Renal cortical epithelial cell (primary cell): Measurements from ENCODE around the gene PARP3. TPM values are rescaled to one million over a fixed set of nuclear protein-coding genes. Genes with fewer than 3 reads are reported as not detected.

Experiments used
- DNase-seq: peaks from one replicate; pipeline ENCODE4 v3.0.0-alpha.2; 2011; ENCODE audit warnings: low read depth
- total RNA-seq: library from RNA; depleted of rRNA; stranded (reverse); fragments of >200 nt; gene quantifications from 2 replicates; pipeline ENCODE4 v1.2.3, GENCODE V29; 2014

Gene PARP3
- total RNA-seq, 1 donor from 2014 or later = 58.4 TPM

DNA sequence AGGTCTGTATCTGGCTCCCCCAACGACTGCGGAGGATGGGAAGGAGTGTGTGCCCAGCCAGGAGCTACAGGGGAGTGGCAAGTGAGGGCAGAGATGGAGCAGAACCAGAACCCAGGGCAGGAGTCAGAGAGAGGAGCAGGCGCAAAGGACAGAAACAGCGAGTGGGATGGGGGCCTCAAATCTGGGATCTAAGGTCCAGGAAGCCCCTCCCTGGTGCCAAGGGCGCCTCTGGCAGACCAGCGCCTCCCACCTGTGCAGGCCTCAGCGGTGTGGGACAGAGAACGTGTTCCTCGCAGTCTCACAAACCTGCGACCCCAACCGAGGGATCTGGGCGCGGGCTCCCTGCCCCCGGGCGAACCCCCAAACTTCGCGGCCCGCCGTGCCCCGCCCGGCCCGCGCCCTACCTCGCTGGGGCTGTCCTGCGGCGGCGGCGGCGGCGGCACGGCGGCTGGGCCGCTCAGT is 24.8 kb downstream of the PARP3 start:
- DNase-seq = no peak

DNA sequence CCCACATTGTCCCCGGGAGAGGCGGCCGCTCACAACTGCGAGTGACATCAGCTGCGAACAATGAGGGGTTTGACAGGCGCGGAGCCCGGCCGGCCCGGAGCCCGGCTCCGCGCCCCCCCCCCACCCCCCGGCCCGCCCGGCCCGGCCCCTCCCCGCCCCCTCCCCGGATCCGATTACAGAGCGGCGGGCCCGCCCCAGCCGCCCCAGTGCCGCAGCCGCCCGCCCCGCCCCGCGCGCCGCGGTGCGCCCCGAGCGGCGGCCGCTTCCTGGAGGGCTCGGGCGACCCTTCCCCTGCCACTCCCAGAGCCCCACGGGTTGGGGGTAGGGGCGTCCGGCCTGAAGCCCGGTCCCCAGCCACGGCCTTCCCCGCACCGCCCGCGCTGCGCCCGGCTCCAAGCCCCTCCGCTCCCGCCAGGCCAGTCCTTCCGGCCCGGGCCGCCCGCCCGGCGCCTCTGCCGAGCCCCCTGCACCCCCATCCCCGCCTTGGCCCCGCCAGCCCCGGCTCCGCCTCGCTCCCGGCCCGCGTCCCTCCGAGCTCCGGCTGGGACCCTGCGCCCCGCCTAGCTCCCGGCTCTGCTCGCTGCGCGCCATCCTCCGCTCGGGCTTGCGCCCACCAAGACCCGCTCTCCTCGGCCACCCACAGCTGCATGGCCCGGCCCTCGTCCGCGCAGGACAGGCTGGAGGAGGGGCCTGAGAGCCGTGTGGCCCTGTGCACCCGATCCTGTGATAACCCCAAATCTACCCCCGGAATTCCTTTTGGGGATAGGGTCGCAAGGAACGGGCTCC is 25.4 kb downstream of the PARP3 start, which contains the start of gene PCBP4:
Gene PCBP4, minus strand, starts transcription at position 71 of the 786 bp plus-strand sequence. CDS start 6,214 bp downstream, outside the sequence.
- DNase-seq = no peak

DNA sequence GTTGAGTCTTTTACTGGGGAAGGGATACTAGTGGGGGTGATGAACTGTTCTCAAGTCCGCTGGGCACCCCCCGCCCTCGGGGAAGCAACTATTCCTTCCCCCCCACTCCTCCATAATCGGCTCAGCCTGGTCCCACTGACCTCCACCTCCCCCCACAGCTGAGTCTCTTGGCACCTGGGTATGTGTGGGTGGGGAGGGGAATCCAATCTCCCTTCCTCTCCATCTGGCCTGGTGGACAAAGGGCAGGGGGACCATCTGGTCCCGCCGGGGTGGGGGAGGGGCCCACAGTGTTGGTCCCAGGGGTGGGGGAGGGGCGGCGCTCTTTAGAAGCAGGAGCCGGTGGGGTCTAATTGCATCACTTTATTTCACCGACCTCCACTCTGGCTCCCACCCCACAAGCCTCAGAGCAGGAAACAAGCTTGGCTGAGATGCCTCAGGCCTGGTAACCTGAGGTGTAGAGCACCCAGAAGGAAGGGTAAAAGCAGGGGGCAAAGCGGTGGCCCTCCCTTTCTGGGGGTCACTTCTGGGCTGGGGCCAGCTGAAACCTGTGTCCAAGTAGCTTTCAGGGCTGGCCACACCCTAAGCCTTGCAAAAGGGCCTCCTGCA is 26.1 kb downstream of the PARP3 start:
- DNase-seq = no peak

DNA sequence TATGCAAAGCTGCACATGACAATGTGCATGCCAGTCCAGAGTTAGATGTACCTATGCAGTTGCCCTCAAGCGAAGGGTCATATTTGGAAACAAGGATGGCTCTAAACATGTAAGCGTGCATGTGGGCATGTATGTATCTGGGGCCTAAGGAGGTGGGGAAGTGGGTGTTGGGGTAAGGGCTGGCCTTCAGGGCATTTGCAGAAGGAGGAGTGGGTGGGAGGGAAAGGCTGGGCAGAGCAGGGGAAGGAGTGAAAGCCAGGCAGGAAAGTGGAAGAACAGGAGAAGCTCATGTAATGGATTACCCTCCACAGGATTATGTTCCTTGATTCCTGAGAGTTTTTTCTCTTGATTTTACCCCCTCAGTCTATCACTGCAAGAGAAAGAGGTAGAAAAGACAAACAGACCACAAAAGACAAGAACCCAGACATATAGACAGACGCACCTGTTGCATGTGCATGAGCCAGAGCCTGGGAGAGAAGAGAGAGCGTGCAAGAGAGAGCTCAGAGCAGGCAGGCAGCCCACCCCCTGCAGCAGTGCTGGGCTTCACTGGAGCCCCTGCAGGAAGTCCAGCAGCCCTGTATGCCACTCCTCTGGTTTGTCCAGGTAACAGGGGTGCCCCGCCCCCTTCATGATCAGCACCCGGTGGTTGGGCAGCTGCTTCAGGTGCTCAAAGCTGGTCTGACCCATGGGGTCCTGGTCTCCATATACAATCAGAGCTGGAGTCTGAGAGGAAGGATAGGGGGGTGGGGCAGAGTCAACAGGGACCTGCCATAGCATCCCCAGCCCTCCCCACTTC is 26.9 kb downstream of the PARP3 start:
- no peak for DNase-seq

DNA sequence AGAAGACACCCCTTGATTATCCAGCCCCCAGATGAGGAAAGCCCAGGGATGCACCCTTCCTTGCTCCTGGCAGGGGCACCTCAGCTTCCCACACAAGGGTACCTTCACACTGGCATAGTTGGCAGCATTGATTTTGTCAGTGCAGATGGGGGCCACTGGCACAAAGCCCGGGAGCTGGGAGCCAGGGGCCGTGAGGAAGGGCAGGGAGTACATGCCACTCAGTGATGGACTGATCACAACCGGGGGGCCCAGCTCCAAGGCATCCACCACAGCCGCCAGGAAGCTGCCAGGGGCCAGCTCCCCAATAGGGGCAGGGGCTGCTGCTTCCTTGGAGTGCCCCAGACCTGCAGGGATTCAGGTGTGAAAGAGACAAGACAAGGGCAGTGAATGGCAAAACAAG is 27.7 kb downstream of the PARP3 start:
- DNase-seq = no peak

DNA sequence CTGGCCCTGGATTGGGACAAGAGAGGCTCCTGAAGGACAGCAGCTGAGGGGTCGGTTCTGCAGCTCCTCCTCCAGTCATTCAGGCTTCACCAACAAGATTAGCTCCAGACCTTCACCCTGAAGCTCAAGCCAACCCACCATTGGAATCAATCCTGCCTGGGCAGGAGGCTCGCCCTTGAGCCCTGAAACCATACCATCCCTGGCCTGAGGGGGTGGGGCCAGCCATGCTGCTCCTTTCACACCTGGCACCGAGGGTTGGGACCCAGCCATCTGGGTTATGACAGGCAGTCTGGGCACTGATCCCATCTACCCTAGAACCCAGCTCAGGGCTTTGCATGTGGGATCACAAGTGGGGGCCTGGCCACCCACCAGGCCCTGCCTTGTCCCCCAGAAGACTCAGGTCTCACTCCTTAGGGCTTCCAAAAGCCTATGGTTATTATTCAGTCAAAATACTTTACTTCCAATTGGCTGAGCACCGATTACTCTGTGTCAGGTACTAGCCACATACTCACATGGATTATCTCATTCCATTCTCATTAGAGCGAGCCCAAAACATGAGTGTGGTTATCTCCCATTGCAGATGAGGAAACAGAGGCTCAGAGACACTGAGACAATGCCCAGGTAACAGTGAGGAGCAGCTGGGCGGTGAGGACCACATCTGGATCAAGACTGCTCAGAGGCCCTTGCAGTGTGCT is 28.6 kb downstream of the PARP3 start:
- no peak for DNase-seq

DNA sequence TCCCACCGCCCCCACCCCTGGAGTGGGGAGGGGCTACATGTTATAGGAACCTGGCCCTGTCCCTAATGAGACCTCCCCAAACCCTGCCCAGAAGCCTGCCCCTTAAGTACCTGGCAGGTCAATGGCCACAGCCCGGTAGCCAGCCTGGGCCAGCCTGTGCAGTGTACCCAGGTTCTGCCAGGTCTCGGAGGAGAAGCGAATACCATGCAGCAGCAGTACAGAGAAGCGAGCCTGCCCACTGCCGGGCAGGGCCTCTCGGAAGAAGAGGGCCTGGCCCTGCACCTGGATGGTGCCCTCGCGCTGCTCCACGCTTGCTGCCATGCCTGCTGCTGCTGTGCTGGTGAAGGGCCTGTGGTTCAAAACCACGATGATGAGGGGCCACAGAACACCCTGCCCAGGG is 29.2 kb downstream of the PARP3 start:
- DNase-seq = no peak

DNA sequence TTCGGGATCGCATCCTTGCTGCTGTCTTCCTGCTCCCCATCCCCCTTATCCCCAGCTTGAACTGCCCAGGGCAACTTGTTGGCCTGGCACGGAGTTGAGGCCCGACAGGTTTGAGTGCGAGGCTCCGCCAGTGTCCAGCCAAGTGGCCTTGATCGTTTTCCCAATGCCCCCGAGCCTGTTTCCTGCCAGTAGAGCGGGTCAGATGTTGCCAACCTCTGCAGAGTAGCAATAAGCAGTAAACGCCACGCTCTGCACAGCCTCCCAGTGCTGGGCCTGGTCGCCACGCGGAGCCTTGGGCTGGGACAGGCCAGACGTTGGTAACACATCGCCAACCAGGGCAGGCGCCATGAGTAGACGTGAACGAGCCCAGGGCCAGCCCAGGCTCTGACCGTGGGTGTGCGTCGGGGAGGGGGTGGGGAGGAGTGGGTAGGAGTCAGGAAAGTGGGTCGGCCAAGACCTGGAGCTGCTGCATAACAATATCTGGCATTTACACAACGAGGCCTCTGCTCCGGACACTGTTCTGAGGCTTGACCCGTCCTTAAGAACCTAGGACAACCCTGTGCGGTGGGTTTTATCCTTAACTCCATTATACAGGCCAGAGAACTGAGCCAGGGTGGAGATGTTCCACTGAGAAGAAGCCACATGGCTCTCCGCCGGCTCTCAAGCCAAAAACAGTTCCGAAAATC is 32.3 kb downstream of the PARP3 start:
- DNase-seq = no peak

DNA sequence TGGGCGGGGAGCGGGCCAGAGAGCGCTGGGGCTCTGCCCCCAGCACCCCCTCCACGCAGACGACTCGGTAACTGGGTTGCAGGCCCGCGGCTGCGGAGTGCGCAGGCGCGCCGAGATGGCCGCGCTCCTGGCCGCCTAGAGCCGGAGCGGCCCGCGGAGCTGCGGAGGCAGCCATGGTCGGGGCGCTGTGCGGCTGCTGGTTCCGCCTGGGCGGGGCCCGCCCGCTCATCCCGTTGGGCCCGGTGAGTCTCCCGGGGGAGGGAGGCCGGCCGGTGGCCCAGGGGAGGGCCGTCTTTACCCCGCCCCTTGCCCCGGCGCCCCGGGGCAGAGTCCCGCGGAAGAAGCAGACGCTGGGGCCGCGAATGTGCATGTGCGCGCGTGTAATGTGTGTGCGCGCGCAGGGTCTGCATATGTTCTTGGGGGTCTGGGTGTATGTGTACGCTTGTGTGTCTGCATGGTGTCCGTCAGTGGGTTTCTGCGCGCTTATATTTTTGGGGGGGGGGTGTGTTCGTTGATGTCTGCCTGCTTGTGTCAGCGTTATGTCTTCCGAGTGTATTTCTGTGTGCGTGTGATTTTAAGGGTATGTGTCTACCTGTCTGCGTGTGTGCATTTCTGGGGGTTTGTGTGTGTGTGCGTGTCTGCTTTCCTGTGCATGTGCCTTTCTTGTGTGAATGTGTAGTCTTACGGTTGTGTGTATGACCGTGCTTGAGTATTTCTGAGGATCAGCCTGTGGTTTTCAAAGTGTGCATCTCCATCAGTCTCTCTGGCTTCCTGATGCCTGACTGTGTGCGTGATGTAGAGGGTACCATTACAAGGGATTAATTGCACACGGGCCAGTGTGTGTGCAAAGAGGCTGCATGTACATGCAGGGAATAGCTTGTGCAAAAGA is 33.0 kb downstream of the PARP3 start, which contains the start of gene ABHD14A:
Gene ABHD14A, plus strand, starts transcription at position 102 of the 889 bp plus-strand sequence. Its CDS starts 72 bp downstream, at position 174.
- no peak for DNase-seq

DNA sequence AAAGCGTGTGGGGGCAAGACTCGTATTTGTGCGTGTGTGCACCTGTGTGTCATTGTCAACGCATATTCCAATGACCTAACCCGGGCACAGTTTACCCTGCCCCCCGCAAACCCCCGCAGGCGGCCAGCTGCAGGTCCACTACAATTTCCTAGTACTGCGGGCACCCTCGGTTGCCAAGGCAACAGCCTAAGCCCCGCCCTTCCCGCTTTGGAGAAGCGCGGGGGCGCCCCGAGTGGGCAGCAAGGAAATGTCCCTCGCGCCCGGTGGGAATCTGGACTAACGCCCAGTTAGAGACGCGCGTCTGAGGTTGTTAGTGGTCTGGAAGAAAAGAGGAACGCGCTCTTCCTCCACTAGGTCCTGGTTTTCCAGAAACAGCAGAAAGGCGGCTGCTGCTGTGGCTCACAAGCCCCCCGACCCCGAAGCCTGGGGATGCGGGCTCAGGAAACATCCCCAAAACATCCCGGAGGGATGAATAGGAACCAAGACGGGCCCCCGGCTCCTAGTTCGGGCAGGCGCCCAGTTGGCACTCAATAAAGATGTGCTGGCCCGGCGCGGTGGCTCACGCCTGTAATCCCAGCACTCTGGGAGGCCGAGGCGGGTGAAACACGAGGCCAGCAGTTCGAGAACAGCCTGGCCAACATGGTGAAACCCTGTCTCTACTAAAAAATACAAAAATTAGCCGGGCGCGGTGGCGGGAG is 33.8 kb downstream of the PARP3 start:
- no peak for DNase-seq

DNA sequence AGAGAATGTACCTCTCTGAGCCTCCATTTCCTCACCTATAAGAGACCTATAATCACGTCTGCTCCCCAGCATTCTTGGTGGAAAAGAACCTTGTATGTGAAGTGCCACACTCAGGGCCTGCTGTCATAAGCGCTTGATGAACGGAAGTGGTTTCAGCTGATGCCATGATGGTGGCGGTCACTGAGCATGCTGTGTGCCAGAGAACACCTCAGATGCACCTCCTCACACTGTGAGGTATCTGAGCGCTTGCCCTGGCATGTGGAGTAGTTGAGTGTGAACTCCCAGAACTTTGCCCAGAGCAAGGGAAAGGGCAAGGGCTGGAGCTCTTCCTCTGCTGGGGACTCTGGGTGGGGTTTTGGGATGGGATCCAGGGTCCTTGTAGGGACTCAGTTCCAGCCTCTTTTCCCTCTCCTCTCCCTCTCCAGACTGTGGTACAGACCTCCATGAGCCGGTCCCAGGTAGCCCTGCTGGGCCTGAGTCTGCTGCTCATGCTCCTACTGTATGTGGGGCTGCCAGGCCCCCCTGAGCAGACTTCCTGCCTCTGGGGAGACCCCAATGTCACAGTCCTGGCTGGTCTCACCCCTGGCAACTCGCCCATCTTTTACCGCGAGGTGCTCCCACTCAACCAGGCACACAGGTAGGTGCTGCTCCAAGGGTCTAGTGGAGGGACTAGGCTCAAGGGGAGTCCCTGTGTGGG is 35.4 kb downstream of the PARP3 start:
- no peak for DNase-seq

DNA sequence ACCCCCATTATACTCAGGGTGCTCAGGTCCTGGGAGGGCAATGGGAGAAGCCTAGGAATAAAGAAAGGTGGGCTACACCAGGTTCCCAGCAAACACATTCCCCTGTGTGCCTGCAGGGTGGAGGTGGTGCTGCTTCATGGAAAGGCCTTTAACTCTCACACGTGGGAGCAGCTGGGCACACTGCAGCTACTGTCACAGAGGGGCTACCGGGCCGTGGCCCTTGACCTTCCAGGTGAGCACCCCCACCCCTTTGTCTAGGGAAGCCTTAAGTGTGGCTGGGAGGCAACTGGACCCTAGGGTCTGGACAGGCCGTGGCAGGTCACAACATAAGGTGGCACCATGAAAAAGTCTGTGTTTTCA is 36.0 kb downstream of the PARP3 start:
- no peak for DNase-seq

DNA sequence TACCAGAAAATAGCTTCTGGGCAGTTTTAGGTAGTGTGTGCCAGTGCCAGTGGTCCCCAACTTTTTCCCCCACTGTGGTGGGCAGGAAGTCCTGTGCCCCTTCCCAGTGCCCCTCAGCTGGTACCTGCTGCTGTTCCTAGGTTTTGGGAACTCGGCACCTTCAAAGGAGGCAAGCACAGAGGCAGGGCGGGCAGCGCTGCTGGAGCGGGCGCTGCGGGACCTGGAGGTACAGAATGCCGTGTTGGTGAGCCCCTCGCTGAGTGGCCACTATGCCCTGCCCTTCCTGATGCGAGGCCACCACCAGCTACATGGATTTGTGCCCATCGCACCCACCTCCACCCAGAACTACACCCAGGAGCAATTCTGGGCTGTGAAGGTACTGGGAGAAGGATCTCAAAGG is 38.1 kb downstream of the PARP3 start:
- no peak for DNase-seq

DNA sequence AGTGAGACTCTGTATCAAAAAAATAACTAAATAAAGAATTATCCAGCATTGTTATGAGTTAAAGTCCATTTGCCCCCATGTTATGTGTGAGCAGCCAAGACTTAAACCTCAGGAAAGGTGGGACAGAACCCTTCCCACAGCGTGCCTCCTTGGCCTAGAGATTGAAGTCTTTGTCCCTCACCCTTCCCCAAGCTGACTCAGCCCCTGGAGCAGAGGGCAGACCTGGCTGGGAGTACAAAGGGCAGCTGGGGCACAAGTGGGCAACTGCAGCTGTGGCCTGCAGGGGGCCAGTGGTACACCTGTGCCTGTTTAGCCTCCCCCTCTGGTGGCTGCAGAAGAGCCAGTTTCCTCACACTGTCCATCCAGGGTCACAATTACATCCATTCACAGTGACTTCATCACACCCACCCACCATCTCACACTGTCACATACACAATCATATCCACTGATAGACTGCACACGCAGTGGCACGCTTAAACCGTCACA is 40.2 kb downstream of the PARP3 start:
- peak; percentile 87 for DNase-seq

DNA sequence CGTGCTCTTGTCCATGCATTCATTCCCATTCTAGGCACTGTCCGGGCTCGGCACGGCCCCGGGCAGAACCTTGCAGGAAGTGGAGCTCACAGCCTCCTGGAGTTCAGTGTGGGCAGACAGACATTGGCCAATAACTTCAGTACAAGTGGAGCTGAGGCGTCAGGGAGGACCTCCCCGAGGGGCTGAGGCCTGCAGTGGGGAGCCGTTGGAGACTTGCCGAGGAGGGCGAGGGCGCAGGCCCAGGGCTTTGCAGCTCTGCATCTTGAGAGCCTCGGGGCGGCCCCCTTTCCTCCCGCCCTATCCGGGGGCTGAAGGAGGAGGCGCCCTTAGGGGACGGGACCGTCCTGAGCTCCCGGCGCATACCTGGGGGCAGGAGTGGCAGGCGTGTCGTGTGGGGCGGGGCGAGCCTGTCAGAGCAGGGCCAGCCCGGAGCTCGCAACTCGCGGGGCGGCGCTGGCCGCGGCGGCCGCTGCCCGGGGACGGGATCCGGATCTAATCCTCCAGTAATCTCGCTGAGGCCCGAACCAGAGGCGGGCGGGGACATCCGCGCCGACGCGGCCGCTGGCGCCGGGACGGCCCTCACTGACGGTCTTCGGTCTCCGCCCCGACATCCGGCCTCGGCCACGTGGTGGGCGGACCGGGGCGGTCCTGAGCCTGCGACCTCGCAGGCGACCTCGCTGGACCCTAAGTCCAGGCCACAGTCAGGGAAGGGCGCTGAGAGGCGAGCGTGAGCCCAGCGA is 40.8 kb downstream of the PARP3 start, which contains the start of gene ACY1:
Gene ACY1, plus strand, starts transcription at position 698 of the 740 bp plus-strand sequence. CDS start 530 bp downstream, outside the sequence.
- peak; percentile 81 for DNase-seq

DNA sequence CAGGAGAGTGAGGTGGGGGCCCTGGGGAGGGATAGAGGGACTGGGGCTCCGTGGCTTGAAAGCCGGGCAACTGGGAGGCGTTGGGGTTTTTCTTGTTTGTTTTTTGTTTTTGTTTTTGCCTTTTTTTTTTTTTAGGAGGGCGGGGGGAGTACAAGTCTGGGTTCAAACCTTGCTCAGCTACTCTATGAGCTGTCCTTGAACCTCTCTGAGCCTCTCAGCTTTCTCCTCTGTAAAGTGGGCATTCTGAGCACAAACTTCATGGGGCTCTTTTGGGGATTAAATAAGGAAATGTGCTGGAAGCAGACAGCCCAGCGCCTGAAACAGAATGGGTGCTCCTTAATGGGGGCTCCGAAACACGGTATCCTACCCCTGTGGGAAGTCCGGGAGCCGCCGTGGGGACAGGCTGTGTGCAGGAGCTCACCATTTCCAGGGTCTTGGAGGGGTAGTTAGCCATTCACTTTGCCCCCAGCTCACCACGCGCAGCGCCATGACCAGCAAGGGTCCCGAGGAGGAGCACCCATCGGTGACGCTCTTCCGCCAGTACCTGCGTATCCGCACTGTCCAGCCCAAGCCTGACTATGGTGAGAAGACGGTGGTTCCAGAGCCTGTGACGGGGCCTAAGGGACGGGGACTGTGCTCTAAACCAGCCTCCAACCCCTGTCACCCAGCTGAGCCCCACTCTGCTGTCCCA is 41.6 kb downstream of the PARP3 start:
- DNase-seq = peak; percentile 13

DNA sequence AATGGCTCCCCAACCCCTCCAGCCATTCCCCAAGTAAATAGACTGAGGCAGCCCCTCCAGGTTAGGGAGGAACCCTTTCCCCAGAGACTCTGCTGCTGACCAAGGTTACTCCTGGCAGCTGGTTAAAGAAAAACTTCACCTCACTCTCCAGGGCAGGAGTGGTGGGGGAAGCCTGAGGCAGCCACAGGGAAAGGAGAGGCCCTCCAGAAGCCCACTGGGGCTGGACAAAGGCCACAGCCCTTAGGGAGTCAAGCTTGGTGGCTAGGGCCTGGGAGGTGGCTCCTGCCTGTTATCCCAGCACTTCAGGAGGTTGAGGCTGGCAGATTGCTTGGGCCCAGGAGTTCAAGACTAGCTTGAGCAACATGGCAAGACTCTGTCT is 42.1 kb downstream of the PARP3 start:
- DNase-seq = no peak
